Measurements from ENCODE around the gene CFAP97D2. TPM values are rescaled to one million over a fixed set of nuclear protein-coding genes. Genes with fewer than 3 reads are reported as not detected.
A peak's percentile ranks its signal among the peaks of the same experiment; 100 is the strongest.

The CFAP97D2 gene
- total and polyA plus RNA-seq, 2 of the 13 experiments (the other 11 are each of a cell fraction or from before 2014, with no cell fraction given) = not detected

DNA sequence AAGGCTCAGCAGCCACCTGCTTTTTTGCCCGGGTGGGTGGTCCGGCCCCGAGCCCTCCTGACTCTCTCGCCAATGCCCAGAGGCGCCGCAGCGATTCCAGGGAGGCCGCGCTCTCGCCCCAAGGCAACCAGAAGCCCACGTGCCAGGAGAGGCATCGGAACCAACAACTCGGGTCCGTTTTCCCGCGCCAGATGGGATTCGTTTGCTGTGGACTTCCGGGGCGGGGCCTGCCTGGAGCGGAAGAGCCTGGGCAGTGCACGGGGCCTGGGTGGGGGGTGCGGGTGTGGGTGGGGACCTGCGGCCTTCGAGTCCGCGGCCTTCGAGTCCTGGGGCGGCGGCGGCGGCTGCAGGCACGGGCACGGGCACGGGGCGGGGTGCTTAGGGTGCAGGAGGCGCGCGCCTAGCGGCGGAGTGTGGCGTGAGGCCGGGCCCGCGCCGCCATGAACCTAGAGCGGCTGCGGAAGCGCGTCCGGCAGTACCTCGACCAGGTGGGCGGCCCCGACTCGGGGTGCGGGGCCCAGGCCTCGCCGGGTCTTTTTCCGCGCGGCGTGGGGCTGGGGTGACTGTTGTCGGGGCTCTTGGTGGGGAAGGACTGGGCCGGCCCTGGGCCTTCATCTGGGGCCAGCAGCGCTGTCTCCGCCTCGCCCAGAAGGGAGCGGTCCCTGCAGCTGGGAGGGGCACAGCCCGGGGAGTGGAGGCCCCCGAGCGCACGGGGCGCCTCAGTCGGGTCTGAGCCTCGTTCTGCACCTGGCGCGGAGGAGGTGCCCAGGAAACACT is 55.8 kb downstream of the CFAP97D2 start, which contains the start of gene CDC16 (continued):
- TF ChIP-seq ZNF609 (CRISPR knock-in tag; IDR thresholded peaks at IDR 0.05; ENCODE audit: borderline replicate concordance) = no peak
- peak; percentile 85 for TF ChIP-seq SAFB2 (CRISPR knock-in tag; IDR thresholded peaks at IDR 0.05; ENCODE audit: borderline replicate concordance, low read depth)
- peak; percentile 55; the same call in 1 of the 2 replicates for TF ChIP-seq ZNF317 (CRISPR knock-in tag; IDR thresholded peaks at IDR 0.05)
- TF ChIP-seq, protein P1, sequence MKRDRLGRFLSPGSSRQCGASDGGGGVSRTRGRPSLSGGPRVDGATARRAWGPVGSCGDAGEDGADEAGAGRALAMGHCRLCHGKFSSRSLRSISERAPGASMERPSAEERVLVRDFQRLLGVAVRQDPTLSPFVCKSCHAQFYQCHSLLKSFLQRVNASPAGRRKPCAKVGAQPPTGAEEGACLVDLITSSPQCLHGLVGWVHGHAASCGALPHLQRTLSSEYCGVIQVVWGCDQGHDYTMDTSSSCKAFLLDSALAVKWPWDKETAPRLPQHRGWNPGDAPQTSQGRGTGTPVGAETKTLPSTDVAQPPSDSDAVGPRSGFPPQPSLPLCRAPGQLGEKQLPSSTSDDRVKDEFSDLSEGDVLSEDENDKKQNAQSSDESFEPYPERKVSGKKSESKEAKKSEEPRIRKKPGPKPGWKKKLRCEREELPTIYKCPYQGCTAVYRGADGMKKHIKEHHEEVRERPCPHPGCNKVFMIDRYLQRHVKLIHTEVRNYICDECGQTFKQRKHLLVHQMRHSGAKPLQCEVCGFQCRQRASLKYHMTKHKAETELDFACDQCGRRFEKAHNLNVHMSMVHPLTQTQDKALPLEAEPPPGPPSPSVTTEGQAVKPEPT (CRISPR knock-in tag; IDR thresholded peaks at IDR 0.05; ENCODE audit: low read depth) = no peak
- TF ChIP-seq ZFP90 (CRISPR knock-in tag; IDR thresholded peaks at IDR 0.05; ENCODE audit: borderline replicate concordance) = peak; percentile 46; the same call in 1 of the 2 replicates
- no peak for TF ChIP-seq PAX8 (CRISPR knock-in tag; IDR thresholded peaks at IDR 0.05; ENCODE audit: borderline replicate concordance)
- TF ChIP-seq ZFP36 (IDR thresholded peaks at IDR 0.05; ENCODE audit: borderline replicate concordance, low read depth, low read length, partially characterized antibody) = no peak
- TF ChIP-seq, protein P2, sequence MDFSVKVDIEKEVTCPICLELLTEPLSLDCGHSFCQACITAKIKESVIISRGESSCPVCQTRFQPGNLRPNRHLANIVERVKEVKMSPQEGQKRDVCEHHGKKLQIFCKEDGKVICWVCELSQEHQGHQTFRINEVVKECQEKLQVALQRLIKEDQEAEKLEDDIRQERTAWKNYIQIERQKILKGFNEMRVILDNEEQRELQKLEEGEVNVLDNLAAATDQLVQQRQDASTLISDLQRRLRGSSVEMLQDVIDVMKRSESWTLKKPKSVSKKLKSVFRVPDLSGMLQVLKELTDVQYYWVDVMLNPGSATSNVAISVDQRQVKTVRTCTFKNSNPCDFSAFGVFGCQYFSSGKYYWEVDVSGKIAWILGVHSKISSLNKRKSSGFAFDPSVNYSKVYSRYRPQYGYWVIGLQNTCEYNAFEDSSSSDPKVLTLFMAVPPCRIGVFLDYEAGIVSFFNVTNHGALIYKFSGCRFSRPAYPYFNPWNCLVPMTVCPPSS (IDR thresholded peaks at IDR 0.05) = no peak
- TF ChIP-seq, protein P3, sequence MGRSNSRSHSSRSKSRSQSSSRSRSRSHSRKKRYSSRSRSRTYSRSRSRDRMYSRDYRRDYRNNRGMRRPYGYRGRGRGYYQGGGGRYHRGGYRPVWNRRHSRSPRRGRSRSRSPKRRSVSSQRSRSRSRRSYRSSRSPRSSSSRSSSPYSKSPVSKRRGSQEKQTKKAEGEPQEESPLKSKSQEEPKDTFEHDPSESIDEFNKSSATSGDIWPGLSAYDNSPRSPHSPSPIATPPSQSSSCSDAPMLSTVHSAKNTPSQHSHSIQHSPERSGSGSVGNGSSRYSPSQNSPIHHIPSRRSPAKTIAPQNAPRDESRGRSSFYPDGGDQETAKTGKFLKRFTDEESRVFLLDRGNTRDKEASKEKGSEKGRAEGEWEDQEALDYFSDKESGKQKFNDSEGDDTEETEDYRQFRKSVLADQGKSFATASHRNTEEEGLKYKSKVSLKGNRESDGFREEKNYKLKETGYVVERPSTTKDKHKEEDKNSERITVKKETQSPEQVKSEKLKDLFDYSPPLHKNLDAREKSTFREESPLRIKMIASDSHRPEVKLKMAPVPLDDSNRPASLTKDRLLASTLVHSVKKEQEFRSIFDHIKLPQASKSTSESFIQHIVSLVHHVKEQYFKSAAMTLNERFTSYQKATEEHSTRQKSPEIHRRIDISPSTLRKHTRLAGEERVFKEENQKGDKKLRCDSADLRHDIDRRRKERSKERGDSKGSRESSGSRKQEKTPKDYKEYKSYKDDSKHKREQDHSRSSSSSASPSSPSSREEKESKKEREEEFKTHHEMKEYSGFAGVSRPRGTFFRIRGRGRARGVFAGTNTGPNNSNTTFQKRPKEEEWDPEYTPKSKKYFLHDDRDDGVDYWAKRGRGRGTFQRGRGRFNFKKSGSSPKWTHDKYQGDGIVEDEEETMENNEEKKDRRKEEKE (IDR thresholded peaks at IDR 0.05) = no peak
- TF ChIP-seq SMARCE1 (IDR thresholded peaks at IDR 0.05; ENCODE audit: borderline replicate concordance) = no peak
- no peak for TF ChIP-seq ZNF660 (CRISPR knock-in tag; IDR thresholded peaks at IDR 0.05; ENCODE audit: borderline replicate concordance, low read depth)
- no peak for TF ChIP-seq PLRG1 (conservative IDR thresholded peaks at IDR 0.05)
- no peak for TF ChIP-seq MAFK (conservative IDR thresholded peaks at IDR 0.05 in 1 of 2, IDR thresholded peaks at IDR 0.05 in 1 of 2; ENCODE audit: low read length in 2 of 2)
- TF ChIP-seq ZBTB2 (CRISPR knock-in tag; IDR thresholded peaks at IDR 0.05; ENCODE audit: low read depth) = peak; percentile 87

Measured in HepG2 (cell line).